Osteocyte (in vitro differentiated cells): ENCODE measurements around the gene CAMK1G. TPM values are rescaled to one million over a fixed set of nuclear protein-coding genes. Genes with fewer than 3 reads are reported as not detected.

Experiments
- DNase-seq: peaks from one replicate; pipeline ENCODE4 v3.0.0; 2021; ENCODE audit warnings: mixed read lengths; ENCODE audit not compliant: unreplicated experiment; ENCODE audit errors: extremely low spot score
- H3K27ac Mint-ChIP-seq: one replicate; pipeline ENCODE4 v1.8.0; 2021; ENCODE audit warnings: mild to moderate bottlenecking, mixed read lengths; ENCODE audit not compliant: unreplicated experiment
- H3K27me3 Mint-ChIP-seq: one replicate; pipeline ENCODE4 v1.8.0; 2021; ENCODE audit warnings: mixed read lengths; ENCODE audit not compliant: unreplicated experiment
- H3K36me3 Mint-ChIP-seq: one replicate; pipeline ENCODE4 v1.8.0; 2021; ENCODE audit warnings: mixed read lengths; ENCODE audit not compliant: unreplicated experiment
- H3K4me1 Mint-ChIP-seq: one replicate; pipeline ENCODE4 v1.8.0; 2021; ENCODE audit warnings: mixed read lengths; ENCODE audit not compliant: unreplicated experiment
- H3K4me3 Mint-ChIP-seq: one replicate; pipeline ENCODE4 v1.8.0; 2021; ENCODE audit warnings: mild to moderate bottlenecking, moderate library complexity, mixed read lengths; ENCODE audit not compliant: unreplicated experiment
- H3K9me3 Mint-ChIP-seq: one replicate; pipeline ENCODE4 v1.8.0; 2021; ENCODE audit warnings: mixed read lengths; ENCODE audit not compliant: unreplicated experiment
- CTCF ChIP-seq: fragments of 200-600 bp; sonication (generic); IDR thresholded peaks from 2 replicates; pipeline ENCODE4 v1.5.0; 2021; ENCODE audit warnings: antibody characterized with exemption, mild to moderate bottlenecking, moderate library complexity
- total RNA-seq: library from RNA; stranded (reverse); gene quantifications from 2 replicates; pipeline ENCODE4 v1.2.1, GENCODE V29; 2021

The CAMK1G gene
- total RNA-seq, 1 donor from 2014 or later, result not detected

- TF ChIP-seq CTCF, result no peak
- Mint-ChIP-seq H3K36me3 (no peaks in the 10 kb centered on the region), H3K9me3 (no peaks in the 10 kb centered on the region), H3K27me3 (peaks cover 52% of the 10 kb centered on the region), H3K4me3 (no peak overlapping the region), H3K4me1 (peaks cover 4% of the 10 kb centered on the region), H3K27ac (no peak overlapping the region)
- no peak for DNase-seq
Measured at GRCh38 chr1:209564849-209565248, 18.7 kb upstream of the CAMK1G start.

- H3K9me3 Mint-ChIP-seq, result no peaks in the 10 kb centered on the region
Measured at GRCh38 chr1:209565759-209566678, 17.5 kb upstream of the CAMK1G start.

GRCh38 chr1:209567698-209568175, 15.8 kb upstream of the CAMK1G start:
- no peak for TF ChIP-seq CTCF
- H3K4me3 Mint-ChIP-seq, result no peak overlapping the region

More at GRCh38 chr1:209565759-209566678, 17.5 kb upstream of the CAMK1G start:
- Mint-ChIP-seq H3K36me3 (no peaks in the 10 kb centered on the region), H3K27me3 (peaks cover 58% of the 10 kb centered on the region), H3K27ac (no peak overlapping the region), H3K4me1 (peaks cover 5% of the 10 kb centered on the region), H3K4me3 (no peak overlapping the region)
- no peak for DNase-seq
- peak; percentile 73 for TF ChIP-seq CTCF

GRCh38 chr1:209569455-209570207, 13.9 kb upstream of the CAMK1G start:
- Mint-ChIP-seq H3K27ac (no peak overlapping the region), H3K4me3 (peak overlapping the region; percentile 28), H3K4me1 (peaks cover 5% of the 10 kb centered on the region), H3K36me3 (no peaks in the 10 kb centered on the region), H3K27me3 (peaks cover 58% of the 10 kb centered on the region), H3K9me3 (no peaks in the 10 kb centered on the region)
- peak; percentile 91 for TF ChIP-seq CTCF
- DNase-seq, result no peak

More at GRCh38 chr1:209567698-209568175, 15.8 kb upstream of the CAMK1G start:
- peaks cover 5% of the 10 kb centered on the region for H3K4me1 Mint-ChIP-seq
- H3K27ac Mint-ChIP-seq, result no peak overlapping the region
- H3K36me3 Mint-ChIP-seq, result no peaks in the 10 kb centered on the region
- no peaks in the 10 kb centered on the region for H3K9me3 Mint-ChIP-seq
- DNase-seq, result no peak
- peaks cover 58% of the 10 kb centered on the region for H3K27me3 Mint-ChIP-seq

- no peak for TF ChIP-seq CTCF
- H3K36me3 Mint-ChIP-seq, result no peaks in the 10 kb centered on the region
- H3K4me1 Mint-ChIP-seq, result peaks cover 5% of the 10 kb centered on the region
- H3K4me3 Mint-ChIP-seq, result no peak overlapping the region
- peaks cover 56% of the 10 kb centered on the region for H3K27me3 Mint-ChIP-seq
- H3K9me3 Mint-ChIP-seq, result no peaks in the 10 kb centered on the region
- no peak for DNase-seq
- H3K27ac Mint-ChIP-seq, result no peak overlapping the region
Measured at GRCh38 chr1:209570743-209571142, 12.8 kb upstream of the CAMK1G start.
